ENCODE results near the gene CABP2.
A peak's percentile ranks its signal among the peaks of the same experiment; 100 is the strongest.

- TF ChIP-seq CTCF (conservative IDR thresholded peaks at IDR 0.05), result peak; percentile 63; the same call in 1 of the 2 replicates
- no peak for TF ChIP-seq EZH2 (IDR thresholded peaks at IDR 0.05; ENCODE audit: low read depth)
Measured at GRCh38 chr11:67506426-67507051, 16.7 kb downstream of the CABP2 start.

Data from PC-9 (cell line).